Measurements from ENCODE around the gene AIRE.

DNA sequence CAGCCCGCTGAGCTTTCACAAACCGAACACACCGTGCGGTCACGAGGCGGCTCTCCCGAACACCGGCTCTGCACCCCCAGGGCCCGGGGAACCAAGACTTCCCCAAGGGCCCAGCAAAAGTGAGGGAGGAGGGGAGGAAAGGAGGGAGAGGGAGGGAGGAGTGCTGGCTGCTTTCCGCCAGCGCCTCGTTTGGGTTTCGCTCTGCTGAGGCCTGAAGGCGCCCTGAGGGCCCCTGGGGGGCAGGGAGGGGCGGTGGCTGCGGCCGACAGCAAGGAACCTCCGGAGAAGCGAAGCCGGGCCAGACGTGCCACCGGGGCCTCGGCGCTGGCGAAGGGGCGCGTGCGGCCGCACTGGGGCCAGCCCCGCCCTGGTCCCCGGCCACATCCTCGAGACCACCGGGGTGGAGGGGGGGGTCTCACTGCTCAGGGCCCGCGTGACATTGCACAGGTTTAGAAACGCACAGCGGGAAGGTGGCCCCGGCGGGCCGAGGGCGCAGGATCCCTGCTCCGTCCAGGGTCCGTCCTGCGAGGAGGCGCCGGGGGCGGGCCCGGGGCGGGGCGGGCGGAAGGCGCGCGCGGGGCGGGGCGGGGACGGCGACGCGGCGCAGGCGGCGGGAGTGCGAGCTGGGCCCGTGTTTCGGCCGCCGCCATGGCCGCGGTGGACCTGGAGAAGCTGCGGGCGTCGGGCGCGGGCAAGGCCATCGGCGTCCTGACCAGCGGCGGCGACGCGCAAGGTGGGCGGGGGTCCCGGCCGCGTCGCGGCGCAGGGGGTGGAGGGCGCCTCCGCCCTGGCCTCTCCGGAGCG lies 14.0 kb downstream of the AIRE start, which contains the start of gene PFKL:
- peak; percentile 72 for TF ChIP-seq SP1 (CRISPR knock-in tag; conservative IDR thresholded peaks at IDR 0.05)
- TF ChIP-seq, protein P1, sequence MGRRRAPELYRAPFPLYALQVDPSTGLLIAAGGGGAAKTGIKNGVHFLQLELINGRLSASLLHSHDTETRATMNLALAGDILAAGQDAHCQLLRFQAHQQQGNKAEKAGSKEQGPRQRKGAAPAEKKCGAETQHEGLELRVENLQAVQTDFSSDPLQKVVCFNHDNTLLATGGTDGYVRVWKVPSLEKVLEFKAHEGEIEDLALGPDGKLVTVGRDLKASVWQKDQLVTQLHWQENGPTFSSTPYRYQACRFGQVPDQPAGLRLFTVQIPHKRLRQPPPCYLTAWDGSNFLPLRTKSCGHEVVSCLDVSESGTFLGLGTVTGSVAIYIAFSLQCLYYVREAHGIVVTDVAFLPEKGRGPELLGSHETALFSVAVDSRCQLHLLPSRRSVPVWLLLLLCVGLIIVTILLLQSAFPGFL (CRISPR knock-in tag; IDR thresholded peaks at IDR 0.05; ENCODE audit: borderline replicate concordance), result no peak
- TF ChIP-seq, protein P2, sequence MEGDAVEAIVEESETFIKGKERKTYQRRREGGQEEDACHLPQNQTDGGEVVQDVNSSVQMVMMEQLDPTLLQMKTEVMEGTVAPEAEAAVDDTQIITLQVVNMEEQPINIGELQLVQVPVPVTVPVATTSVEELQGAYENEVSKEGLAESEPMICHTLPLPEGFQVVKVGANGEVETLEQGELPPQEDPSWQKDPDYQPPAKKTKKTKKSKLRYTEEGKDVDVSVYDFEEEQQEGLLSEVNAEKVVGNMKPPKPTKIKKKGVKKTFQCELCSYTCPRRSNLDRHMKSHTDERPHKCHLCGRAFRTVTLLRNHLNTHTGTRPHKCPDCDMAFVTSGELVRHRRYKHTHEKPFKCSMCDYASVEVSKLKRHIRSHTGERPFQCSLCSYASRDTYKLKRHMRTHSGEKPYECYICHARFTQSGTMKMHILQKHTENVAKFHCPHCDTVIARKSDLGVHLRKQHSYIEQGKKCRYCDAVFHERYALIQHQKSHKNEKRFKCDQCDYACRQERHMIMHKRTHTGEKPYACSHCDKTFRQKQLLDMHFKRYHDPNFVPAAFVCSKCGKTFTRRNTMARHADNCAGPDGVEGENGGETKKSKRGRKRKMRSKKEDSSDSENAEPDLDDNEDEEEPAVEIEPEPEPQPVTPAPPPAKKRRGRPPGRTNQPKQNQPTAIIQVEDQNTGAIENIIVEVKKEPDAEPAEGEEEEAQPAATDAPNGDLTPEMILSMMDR (IDR thresholded peaks at IDR 0.05), result no peak
- TF ChIP-seq, protein P3, sequence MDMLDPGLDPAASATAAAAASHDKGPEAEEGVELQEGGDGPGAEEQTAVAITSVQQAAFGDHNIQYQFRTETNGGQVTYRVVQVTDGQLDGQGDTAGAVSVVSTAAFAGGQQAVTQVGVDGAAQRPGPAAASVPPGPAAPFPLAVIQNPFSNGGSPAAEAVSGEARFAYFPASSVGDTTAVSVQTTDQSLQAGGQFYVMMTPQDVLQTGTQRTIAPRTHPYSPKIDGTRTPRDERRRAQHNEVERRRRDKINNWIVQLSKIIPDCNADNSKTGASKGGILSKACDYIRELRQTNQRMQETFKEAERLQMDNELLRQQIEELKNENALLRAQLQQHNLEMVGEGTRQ (CRISPR knock-in tag; IDR thresholded peaks at IDR 0.05), result peak; percentile 36; the same call in 1 of the 2 replicates
- TF ChIP-seq, protein P4, sequence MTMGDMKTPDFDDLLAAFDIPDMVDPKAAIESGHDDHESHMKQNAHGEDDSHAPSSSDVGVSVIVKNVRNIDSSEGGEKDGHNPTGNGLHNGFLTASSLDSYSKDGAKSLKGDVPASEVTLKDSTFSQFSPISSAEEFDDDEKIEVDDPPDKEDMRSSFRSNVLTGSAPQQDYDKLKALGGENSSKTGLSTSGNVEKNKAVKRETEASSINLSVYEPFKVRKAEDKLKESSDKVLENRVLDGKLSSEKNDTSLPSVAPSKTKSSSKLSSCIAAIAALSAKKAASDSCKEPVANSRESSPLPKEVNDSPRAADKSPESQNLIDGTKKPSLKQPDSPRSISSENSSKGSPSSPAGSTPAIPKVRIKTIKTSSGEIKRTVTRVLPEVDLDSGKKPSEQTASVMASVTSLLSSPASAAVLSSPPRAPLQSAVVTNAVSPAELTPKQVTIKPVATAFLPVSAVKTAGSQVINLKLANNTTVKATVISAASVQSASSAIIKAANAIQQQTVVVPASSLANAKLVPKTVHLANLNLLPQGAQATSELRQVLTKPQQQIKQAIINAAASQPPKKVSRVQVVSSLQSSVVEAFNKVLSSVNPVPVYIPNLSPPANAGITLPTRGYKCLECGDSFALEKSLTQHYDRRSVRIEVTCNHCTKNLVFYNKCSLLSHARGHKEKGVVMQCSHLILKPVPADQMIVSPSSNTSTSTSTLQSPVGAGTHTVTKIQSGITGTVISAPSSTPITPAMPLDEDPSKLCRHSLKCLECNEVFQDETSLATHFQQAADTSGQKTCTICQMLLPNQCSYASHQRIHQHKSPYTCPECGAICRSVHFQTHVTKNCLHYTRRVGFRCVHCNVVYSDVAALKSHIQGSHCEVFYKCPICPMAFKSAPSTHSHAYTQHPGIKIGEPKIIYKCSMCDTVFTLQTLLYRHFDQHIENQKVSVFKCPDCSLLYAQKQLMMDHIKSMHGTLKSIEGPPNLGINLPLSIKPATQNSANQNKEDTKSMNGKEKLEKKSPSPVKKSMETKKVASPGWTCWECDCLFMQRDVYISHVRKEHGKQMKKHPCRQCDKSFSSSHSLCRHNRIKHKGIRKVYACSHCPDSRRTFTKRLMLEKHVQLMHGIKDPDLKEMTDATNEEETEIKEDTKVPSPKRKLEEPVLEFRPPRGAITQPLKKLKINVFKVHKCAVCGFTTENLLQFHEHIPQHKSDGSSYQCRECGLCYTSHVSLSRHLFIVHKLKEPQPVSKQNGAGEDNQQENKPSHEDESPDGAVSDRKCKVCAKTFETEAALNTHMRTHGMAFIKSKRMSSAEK (CRISPR knock-in tag; IDR thresholded peaks at IDR 0.05; ENCODE audit: borderline replicate concordance), result no peak
- TF ChIP-seq FOXP1 (CRISPR knock-in tag; IDR thresholded peaks at IDR 0.05; ENCODE audit: borderline replicate concordance), result peak; percentile 75; the same call in 1 of the 2 replicates
- TF ChIP-seq ATF1 (CRISPR knock-in tag; IDR thresholded peaks at IDR 0.05), result 0 out of 2 replicates have a peak, but pooled peaks have one; percentile 35
- TF ChIP-seq ETV6 (CRISPR knock-in tag; IDR thresholded peaks at IDR 0.05), result peak; percentile 57; the same call in 1 of the 2 replicates
- no peak for TF ChIP-seq NFYB (CRISPR knock-in tag; conservative IDR thresholded peaks at IDR 0.05; ENCODE audit: low read depth)
- no peak for TF ChIP-seq ELF4 (CRISPR knock-in tag; IDR thresholded peaks at IDR 0.05; ENCODE audit: low read depth)
- TF ChIP-seq, protein P5, sequence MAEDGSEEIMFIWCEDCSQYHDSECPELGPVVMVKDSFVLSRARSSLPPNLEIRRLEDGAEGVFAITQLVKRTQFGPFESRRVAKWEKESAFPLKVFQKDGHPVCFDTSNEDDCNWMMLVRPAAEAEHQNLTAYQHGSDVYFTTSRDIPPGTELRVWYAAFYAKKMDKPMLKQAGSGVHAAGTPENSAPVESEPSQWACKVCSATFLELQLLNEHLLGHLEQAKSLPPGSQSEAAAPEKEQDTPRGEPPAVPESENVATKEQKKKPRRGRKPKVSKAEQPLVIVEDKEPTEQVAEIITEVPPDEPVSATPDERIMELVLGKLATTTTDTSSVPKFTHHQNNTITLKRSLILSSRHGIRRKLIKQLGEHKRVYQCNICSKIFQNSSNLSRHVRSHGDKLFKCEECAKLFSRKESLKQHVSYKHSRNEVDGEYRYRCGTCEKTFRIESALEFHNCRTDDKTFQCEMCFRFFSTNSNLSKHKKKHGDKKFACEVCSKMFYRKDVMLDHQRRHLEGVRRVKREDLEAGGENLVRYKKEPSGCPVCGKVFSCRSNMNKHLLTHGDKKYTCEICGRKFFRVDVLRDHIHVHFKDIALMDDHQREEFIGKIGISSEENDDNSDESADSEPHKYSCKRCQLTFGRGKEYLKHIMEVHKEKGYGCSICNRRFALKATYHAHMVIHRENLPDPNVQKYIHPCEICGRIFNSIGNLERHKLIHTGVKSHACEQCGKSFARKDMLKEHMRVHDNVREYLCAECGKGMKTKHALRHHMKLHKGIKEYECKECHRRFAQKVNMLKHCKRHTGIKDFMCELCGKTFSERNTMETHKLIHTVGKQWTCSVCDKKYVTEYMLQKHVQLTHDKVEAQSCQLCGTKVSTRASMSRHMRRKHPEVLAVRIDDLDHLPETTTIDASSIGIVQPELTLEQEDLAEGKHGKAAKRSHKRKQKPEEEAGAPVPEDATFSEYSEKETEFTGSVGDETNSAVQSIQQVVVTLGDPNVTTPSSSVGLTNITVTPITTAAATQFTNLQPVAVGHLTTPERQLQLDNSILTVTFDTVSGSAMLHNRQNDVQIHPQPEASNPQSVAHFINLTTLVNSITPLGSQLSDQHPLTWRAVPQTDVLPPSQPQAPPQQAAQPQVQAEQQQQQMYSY (CRISPR knock-in tag; IDR thresholded peaks at IDR 0.05), result no peak
- no peak for TF ChIP-seq EMX1 (CRISPR knock-in tag; IDR thresholded peaks at IDR 0.05)
